Activated CD4-positive, alpha-beta T cell treated with anti-CD3 and anti-CD28 coated beads, Interleukin-2, amount 50 U/mL, for 4 hours (primary cell): ENCODE data around the gene PRKCE.
"Not testable (repeated sequence)": the region's sequence is repeated elsewhere in the genome, so short reads cannot be mapped to it uniquely, and the experiment has no call there.

Experiments
- DNase-seq, 2 experiments: peaks; one replicate each; pipeline ENCODE4 v3.0.0-alpha.2; 2020

PRKCE gene

GRCh38 chr2:45843136-45843535, 191.7 kb downstream of the PRKCE start:
- DNase-seq, result no peak

- no peak for DNase-seq
Observed at GRCh38 chr2:45844796-45845457, 193.5 kb downstream of the PRKCE start.

- DNase-seq, result no peak
Observed at GRCh38 chr2:45845566-45845965, 194.1 kb downstream of the PRKCE start.

- DNase-seq, result no peak
Observed at GRCh38 chr2:45849491-45850283, 198.2 kb downstream of the PRKCE start.

- DNase-seq, result no peak
Observed at GRCh38 chr2:45850558-45850957, 199.1 kb downstream of the PRKCE start.

GRCh38 chr2:45851111-45851510, 199.6 kb downstream of the PRKCE start:
- no peak for DNase-seq

- no peak for DNase-seq
Observed at GRCh38 chr2:45851576-45852304, 200.3 kb downstream of the PRKCE start.

- DNase-seq, result no peak
Observed at GRCh38 chr2:45852450-45853150, 201.1 kb downstream of the PRKCE start.

GRCh38 chr2:45855374-45855773, 203.9 kb downstream of the PRKCE start:
- no peak for DNase-seq

- no peak for DNase-seq
Observed at GRCh38 chr2:45856391-45857274, 205.2 kb downstream of the PRKCE start.

- no peak for DNase-seq
Observed at GRCh38 chr2:45857275-45857609, 205.8 kb downstream of the PRKCE start.

- no peak for DNase-seq
Observed at GRCh38 chr2:45857867-45858520, 206.5 kb downstream of the PRKCE start.

GRCh38 chr2:45858872-45859271, 207.4 kb downstream of the PRKCE start:
- DNase-seq, result not testable (repeated sequence)

- DNase-seq, result no peak
Observed at GRCh38 chr2:45859682-45860081, 208.2 kb downstream of the PRKCE start.

- DNase-seq, result no peak
Observed at GRCh38 chr2:45860136-45861121, 209.0 kb downstream of the PRKCE start.

- DNase-seq, result no peak
Observed at GRCh38 chr2:45862843-45863242, 211.4 kb downstream of the PRKCE start.

- no peak for DNase-seq
Observed at GRCh38 chr2:45864121-45864520, 212.6 kb downstream of the PRKCE start.

GRCh38 chr2:45867349-45867748, 215.9 kb downstream of the PRKCE start:
- DNase-seq, result no peak

GRCh38 chr2:45867800-45868199, 216.3 kb downstream of the PRKCE start:
- no peak for DNase-seq

GRCh38 chr2:45869165-45869501, 217.7 kb downstream of the PRKCE start:
- DNase-seq, result no peak

GRCh38 chr2:45871025-45871424, 219.6 kb downstream of the PRKCE start:
- no peak for DNase-seq
